K562 (cell line): ENCODE measurements around the gene LRRC25.

Experiments
- HNRNPH1 ChIP-seq: fragments of 200-400 bp; formaldehyde crosslinking; optimal IDR thresholded peaks from 2 replicates; pipeline ENCODE3; 2017; ENCODE audit warnings: low read depth, mild to moderate bottlenecking, low read length, moderate library complexity
- HNRNPK ChIP-seq: fragments of 200-400 bp; formaldehyde crosslinking; IDR thresholded peaks from one replicate; pipeline ENCODE4 v1.6.1; 2018; ENCODE audit warnings: mild to moderate bottlenecking, low read depth, low read length; ENCODE audit not compliant: poor library complexity, severe bottlenecking
- PATZ1 ChIP-seq: fragments of 250-450 bp; sonication (Bioruptor Pico); IDR thresholded peaks from 2 replicates; pipeline ENCODE4 v1.5.0; 2020; ENCODE audit warnings: mild to moderate bottlenecking, borderline replicate concordance
- PBX2 ChIP-seq, 2 experiments: IDR thresholded peaks in 1 of 2; conservative IDR thresholded peaks in 1 of 2; 2 replicates each; pipeline ENCODE4 v1.6.1; 2016; ENCODE audit warnings: low read depth in 2 of 2, mild to moderate bottlenecking in 1 of 2, missing compliant biosample characterization in 1 of 2, missing genetic modification characterization in 1 of 2, moderate library complexity in 1 of 2
- POLR2AphosphoS2 ChIP-seq: IDR thresholded peaks from 2 replicates; pipeline ENCODE4 v1.6.1; 2012; ENCODE audit warnings: low read length, improper control_type of control experiment
- POLR2AphosphoS5 ChIP-seq: IDR thresholded peaks from 2 replicates; pipeline ENCODE4 v1.6.1; 2011; ENCODE audit warnings: mild to moderate bottlenecking, low read depth, low read length, moderate library complexity; ENCODE audit not compliant: control insufficient read depth, insufficient read depth
- SMARCA5 ChIP-seq: fragments of 450-650 bp; IDR thresholded peaks from 2 replicates; pipeline ENCODE4 v1.6.1; 2016
- SMC3 ChIP-seq: conservative IDR thresholded peaks from 2 replicates; pipeline ENCODE4 v1.6.1; 2011; ENCODE audit warnings: low read depth, low read length, improper control_type of control experiment; ENCODE audit not compliant: insufficient read depth
- ZNF165 ChIP-seq: fragments of 250-450 bp; sonication (Bioruptor Pico); IDR thresholded peaks from 2 replicates; pipeline ENCODE4 v1.4.0; 2020; ENCODE audit warnings: borderline replicate concordance
- TF ChIP-seq, protein P1 (sequence below), 3 experiments: IDR thresholded peaks in 2 of 3; conservative IDR thresholded peaks in 1 of 3; 2 replicates each; pipeline ENCODE4 v1.5.1; 2011 to 2012; ENCODE audit warnings: low read length in 3 of 3, mild to moderate bottlenecking in 3 of 3, control low read depth in 2 of 3, improper control_type of control experiment in 1 of 3, inconsistent platforms in 1 of 3, low read depth in 1 of 3, mixed read lengths in 1 of 3, moderate library complexity in 1 of 3; ENCODE audit not compliant: insufficient read depth in 2 of 3
- TF ChIP-seq, protein P2 (sequence below), 2 experiments: fragments of 250-450 bp in 1 of 2; fragments of 450-650 bp in 1 of 2; sonication (Bioruptor Pico) in 1 of 2; IDR thresholded peaks; 2 replicates each; pipeline versions ENCODE4 v1.6.1 to v1.8.0; 2016 to 2021; ENCODE audit warnings: mild to moderate bottlenecking in 2 of 2, moderate library complexity in 2 of 2, missing compliant biosample characterization in 1 of 2, missing genetic modification characterization in 1 of 2
- TF ChIP-seq, protein P3 (sequence below), 2 experiments: fragments of 450-650 bp; IDR thresholded peaks; 2 replicates each; pipeline ENCODE4 v1.6.1; 2016; ENCODE audit warnings: mild to moderate bottlenecking in 2 of 2, borderline replicate concordance in 1 of 2, low read depth in 1 of 2, moderate library complexity in 1 of 2

- TF ChIP-seq, protein P1, sequence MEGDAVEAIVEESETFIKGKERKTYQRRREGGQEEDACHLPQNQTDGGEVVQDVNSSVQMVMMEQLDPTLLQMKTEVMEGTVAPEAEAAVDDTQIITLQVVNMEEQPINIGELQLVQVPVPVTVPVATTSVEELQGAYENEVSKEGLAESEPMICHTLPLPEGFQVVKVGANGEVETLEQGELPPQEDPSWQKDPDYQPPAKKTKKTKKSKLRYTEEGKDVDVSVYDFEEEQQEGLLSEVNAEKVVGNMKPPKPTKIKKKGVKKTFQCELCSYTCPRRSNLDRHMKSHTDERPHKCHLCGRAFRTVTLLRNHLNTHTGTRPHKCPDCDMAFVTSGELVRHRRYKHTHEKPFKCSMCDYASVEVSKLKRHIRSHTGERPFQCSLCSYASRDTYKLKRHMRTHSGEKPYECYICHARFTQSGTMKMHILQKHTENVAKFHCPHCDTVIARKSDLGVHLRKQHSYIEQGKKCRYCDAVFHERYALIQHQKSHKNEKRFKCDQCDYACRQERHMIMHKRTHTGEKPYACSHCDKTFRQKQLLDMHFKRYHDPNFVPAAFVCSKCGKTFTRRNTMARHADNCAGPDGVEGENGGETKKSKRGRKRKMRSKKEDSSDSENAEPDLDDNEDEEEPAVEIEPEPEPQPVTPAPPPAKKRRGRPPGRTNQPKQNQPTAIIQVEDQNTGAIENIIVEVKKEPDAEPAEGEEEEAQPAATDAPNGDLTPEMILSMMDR (IDR thresholded peaks at IDR 0.05 in 2 of 3, conservative IDR thresholded peaks at IDR 0.05 in 1 of 3; ENCODE audit: insufficient read depth in 2 of 3, low read depth in 1 of 3, low read length in 3 of 3), result no peak
- TF ChIP-seq POLR2AphosphoS5 (0 out of 2 replicates have a peak, but pooled peaks have one; percentile 26), PATZ1 (CRISPR knock-in tag) (no peak), ZNF165 (CRISPR knock-in tag) (no peak), SMARCA5 (no peak), POLR2AphosphoS2 (no peak), SMC3 (no peak), PBX2 (CRISPR knock-in tag; IDR thresholded peaks at IDR 0.05; ENCODE audit: low read depth) (no peak), PBX2 (tag; conservative IDR thresholded peaks at IDR 0.05; ENCODE audit: low read depth) (no peak), HNRNPH1 (no peak), HNRNPK (no peak)
- TF ChIP-seq, protein P2, sequence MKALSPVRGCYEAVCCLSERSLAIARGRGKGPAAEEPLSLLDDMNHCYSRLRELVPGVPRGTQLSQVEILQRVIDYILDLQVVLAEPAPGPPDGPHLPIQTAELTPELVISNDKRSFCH (CRISPR knock-in tag; IDR thresholded peaks at IDR 0.05), result no peak
- TF ChIP-seq, protein P2 (tag; IDR thresholded peaks at IDR 0.05), result no peak
- TF ChIP-seq, protein P3, sequence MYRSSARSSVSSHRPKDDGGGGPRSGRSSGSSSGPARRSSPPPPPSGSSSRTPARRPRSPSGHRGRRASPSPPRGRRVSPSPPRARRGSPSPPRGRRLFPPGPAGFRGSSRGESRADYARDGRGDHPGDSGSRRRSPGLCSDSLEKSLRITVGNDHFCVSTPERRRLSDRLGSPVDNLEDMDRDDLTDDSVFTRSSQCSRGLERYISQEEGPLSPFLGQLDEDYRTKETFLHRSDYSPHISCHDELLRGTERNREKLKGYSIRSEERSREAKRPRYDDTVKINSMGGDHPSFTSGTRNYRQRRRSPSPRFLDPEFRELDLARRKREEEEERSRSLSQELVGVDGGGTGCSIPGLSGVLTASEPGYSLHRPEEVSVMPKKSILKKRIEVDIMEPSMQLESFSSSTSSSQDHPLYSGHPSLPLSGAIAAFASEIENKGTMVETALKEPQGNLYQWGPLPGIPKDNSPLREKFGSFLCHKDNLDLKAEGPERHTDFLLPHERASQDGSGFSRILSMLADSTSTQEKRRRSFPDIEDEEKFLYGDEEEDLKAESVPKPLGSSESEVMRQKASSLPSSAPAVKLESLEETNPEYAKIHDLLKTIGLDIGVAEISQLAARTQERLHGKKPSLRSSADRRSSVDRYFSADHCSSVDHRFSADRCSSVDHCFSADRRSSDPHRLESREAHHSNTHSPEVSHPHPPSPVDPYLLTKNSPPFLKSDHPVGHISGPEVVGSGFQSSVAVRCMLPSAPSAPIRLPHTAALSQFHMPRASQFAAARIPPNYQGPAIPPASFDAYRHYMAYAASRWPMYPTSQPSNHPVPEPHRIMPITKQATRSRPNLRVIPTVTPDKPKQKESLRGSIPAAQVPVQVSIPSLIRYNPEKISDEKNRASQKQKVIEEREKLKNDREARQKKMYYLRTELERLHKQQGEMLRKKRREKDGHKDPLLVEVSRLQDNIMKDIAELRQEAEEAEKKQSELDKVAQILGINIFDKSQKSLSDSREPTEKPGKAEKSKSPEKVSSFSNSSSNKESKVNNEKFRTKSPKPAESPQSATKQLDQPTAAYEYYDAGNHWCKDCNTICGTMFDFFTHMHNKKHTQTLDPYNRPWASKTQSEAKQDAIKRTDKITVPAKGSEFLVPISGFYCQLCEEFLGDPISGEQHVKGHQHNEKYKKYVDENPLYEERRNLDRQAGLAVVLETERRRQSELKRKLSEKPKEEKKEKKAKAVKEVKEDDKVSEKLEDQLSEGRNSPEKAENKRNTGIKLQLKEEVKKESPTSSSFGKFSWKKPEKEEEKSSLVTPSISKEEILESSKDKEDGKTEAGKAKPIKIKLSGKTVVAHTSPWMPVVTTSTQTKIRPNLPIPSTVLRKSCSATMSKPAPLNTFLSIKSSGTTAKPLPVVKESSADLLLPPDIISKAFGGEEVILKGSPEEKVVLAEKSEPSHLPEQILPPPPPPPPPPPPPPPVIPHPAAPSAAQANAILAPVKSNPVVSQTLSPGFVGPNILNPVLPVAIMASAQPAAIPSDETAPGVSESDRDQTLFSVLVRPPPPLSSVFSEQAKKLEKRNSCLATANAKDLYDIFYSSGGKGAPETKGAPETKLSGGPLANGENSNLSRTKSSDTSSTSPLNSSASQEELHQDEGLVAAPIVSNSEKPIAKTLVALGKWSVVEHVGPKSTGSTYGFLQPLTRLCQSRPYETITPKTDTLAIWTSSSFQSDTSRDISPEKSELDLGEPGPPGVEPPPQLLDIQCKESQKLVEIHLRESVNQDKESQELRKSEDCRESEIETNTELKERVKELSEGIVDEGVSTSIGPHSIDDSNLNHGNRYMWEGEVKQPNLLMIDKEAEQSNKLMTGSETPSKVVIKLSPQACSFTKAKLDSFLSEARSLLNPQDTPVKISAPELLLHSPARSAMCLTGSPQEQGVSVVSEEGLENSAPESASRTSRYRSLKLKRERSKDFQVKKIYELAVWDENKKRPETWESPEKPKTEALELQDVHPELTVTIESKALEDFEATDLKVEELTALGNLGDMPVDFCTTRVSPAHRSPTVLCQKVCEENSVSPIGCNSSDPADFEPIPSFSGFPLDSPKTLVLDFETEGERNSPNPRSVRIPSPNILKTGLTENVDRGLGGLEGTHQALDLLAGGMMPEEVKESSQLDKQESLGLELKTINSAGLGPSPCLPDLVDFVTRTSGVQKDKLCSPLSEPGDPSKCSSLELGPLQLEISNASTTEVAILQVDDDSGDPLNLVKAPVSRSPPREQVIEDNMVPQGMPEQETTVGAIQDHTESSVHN (IDR thresholded peaks at IDR 0.05; ENCODE audit: borderline replicate concordance in 1 of 2, low read depth in 1 of 2), result no peak
These were observed 39.5 kb upstream of the LRRC25 start for GRCh38 chr19:18436671-18437490.
